ENCODE results near the gene PAX7.
"Not testable (repeated sequence)": the region's sequence is repeated elsewhere in the genome, so short reads cannot be mapped to it uniquely, and the experiment has no call there.

Gene PAX7

GRCh38 chr1:18734461-18735223 lies 104.0 kb downstream of the PAX7 start:
- no peak for DNase-seq

GRCh38 chr1:18735224-18735997 lies 104.8 kb downstream of the PAX7 start:
- DNase-seq: no peak

DNA sequence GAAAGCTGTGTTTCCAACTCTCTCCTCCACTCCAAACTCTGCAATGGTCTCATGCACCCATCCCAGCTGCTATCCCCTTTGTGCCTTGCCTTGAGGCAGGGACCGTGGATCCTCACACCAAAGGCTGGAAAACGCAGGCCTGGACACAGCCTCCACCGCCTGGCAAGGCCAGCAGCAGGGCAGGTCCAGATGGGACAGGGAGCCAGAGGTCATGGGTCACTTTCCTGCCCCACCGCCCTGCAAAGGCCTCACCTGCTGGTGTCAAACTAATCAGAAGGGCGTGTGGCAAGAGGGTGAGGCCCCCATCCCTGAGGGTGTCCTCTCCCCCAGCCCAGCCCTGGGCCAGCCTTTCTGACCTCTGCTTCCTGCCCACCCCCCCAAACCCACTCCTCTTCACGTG lies 106.3 kb downstream of the PAX7 start:
- no peak for DNase-seq

GRCh38 chr1:18738126-18738525 lies 107.5 kb downstream of the PAX7 start:
- DNase-seq: no peak

- DNase-seq: no peak
Observed at GRCh38 chr1:18738617-18739016, 108.0 kb downstream of the PAX7 start.

DNA sequence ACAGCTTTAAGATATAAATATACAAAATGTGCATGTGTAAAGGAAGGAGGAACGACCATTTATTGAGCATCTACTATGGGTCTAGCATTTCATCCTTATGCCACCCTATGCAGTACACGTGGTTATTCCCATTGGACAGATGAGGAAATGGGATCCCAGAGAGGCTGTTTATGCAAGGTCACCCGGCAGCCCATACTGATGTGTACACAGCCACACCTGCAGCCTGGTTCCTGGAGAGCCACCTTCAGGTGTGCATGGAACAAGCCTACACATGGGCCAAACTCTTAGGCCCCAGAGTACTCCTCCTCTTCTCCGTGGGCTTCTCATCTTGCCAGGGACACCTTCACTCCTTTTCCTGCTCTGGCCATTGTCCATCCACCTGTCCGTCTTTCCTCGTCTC lies 108.8 kb downstream of the PAX7 start:
- no peak for DNase-seq

DNA sequence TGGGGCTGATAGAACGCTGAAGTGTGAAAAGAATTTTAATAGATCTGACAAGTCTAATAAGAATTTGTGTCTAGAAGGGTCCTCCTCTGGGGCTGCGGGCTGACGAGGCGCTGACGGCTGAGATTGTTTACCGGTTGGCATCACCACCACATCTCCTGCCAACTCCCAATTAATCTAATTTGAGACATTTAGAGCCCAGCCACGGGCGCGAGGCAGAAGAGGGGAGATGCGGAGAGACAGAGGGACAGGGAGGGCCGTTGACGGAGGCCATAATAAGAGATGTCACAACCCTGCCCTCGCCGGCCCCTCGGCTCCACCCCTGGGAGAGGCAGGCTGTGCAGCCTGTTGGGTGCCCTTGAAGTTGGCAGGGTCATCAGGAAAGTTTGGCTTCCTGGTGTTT lies 109.3 kb downstream of the PAX7 start:
- no peak for DNase-seq

DNA sequence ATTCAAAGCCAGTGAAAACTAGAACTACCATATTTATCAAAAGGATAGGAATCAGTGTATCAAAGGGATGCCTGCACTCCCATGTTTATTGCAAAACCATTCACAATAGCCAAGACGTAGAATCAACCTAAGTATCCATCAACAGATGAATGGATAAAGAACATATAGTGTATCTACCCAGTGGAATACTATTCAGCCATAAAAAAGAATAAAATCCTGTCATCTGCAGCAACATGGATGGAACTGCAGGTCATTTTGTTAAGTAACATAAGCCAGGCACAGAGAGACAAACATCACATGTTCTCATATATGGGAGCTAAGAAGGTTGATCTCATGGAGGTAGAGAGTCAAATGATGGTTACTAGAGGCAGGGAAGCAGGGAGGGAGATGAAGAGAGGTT lies 110.0 kb downstream of the PAX7 start:
- no peak for DNase-seq

DNA sequence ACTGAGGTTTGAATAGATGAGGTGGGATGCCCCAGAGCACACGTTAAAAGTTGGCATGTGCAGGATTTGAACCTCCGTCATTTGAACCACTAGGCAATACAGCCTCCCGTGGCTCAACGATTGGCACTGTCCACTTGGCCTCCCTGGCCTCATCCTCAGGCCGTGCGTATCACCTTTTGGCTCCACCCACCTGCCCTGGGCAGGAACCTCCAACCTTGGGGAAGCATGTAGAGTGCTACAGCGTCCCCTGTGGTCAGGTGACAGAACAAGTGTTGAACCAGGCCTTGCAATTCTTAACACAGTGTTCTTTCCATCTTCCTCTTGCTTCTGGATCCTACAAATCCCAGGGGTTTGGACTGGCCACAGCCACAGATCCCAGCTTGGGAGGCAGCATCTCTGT lies 112.6 kb downstream of the PAX7 start:
- no peak for DNase-seq

DNA sequence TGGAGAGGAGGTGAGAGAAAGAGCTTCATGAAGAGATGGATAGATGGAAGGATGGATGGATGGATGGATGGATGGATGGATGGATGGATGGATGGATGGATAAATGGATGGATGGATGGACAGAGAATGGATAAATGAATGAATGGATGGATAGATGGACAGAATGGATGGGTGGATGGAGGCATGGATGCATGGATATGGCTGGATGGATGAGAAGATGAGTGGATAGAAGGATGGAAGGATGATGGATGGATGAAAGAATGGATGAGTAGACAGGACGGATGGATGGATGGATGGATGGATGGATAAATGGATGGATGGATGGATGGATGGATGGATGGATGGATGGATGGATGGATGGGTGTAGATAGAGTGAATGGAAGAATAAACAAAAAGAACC lies 113.7 kb downstream of the PAX7 start:
- not testable (repeated sequence) for DNase-seq

DNA sequence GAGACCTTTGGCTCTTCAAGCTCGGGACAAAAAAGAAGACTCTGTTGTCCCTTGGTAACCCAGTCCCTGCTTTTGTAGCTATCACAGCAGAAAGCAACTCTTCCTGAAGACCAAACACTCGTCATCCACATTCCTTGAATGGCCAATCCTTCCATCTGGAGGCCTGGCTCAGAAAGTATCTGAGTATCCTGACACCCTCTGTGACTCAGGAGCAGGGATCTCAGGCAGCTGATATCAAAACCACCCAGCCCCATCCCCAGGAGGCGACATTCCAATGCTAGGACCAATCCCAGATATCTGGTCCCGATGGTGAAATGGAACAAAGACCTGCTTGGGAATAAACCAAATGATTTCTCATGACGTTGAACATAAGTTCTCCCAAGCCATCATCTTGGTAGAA lies 116.3 kb downstream of the PAX7 start:
- DNase-seq: no peak

DNA sequence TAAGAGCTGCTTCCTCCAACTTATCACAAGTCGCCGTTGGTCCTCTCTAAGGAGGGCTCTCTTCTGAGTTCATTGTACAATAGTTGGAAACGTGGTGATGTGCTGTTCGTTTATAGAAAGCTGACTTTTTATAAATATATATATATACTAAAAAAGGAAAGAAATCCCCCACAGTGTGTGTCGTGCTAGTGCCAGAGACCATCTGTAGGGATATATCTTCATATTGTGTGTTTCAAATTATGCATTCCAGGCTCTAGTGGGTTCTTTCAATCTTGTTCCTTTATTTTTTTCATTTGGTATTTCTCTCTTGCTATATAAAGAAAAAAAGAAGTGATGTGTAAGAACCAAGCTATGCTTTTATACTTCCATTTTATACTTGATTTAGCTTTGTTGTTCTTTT lies 117.0 kb downstream of the PAX7 start:
- DNase-seq: no peak

GRCh38 chr1:18748435-18748834 lies 117.8 kb downstream of the PAX7 start:
- DNase-seq: no peak

DNA sequence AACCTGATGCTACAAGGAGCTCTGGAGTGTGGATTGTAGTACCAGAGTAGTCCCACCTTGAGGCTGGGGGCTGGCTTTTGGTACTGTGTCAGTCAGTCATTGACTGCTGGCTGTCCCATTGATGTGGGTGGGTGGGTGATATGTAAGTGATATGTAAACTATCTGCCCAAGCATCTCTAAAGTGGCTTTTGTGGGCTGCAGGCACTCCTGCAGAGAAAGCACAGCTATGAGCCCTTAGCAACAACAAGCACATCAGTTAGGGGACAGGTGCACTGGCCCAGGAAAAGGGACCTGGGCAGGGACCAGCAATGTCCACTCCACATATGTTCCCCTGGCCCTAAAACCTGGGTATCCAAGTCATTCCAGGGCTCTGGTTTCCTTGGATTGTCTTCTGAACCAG lies 118.9 kb downstream of the PAX7 start:
- no peak for DNase-seq

- no peak for DNase-seq
Observed at GRCh38 chr1:18750600-18750999, 120.0 kb downstream of the PAX7 start.

- no peak for DNase-seq
Observed at GRCh38 chr1:18751425-18751824, 120.8 kb downstream of the PAX7 start.

DNA sequence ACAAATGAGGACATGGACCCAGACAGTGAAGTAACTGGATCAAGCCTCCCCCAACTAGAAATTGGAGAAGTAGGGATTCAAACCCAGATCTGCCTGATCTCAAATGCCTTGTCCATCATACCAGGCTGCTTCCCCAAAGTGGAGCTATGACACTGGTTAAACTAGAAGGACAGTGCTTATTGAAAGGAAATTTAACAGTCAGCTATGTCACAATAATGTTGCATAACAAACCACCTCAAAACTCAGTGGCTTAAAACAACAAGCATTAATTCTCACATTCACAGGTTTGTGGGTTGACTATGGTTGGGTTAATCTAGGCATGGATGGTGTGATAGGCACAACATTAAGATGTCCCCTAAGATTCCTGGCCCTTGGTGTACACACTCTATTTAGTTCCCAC lies 121.8 kb downstream of the PAX7 start:
- DNase-seq: no peak

- no peak for DNase-seq
Observed at GRCh38 chr1:18760156-18760555, 129.5 kb downstream of the PAX7 start.

GRCh38 chr1:18761948-18762840 lies 131.5 kb downstream of the PAX7 start:
- no peak for DNase-seq

DNA sequence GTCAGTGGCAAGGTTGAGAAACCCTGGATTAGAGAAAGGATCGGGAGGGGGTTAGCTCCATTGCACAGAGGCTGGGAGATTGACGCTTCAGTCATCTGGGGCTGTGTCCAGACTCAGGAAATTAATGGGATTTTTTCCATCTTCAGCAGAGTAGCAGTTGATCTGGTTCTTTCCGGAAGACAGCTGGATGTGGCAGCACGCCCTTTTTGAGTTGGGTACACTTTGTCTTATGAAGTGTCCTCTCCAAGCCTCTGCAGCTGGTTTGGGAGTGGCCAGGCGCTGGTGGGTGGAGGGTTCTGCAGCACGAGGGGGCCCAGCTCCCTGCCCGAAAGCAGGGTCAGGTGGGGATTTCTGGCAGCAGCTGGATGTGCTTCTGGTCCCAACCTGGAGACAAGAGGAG lies 133.7 kb downstream of the PAX7 start:
- no peak for DNase-seq

DNA sequence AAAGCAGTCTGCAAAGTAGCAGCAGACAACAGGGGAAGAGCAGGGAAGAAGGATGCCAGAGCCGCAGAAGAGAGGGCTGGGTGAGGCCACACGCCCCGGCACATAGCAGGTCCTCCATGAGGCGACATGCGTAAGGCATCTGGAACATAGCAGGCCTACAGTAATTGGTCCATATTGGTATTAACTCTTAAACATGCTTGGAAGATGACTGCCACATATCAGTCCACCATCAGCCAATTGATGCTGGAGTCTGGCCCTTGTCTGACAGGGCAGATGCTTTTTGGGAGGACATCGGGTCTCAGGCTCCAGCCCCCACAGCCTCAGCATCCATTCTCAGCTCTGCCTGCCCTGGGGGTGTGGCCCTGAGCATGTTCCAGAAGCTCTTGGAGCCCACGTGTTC lies 135.1 kb downstream of the PAX7 start:
- no peak for DNase-seq

DNA sequence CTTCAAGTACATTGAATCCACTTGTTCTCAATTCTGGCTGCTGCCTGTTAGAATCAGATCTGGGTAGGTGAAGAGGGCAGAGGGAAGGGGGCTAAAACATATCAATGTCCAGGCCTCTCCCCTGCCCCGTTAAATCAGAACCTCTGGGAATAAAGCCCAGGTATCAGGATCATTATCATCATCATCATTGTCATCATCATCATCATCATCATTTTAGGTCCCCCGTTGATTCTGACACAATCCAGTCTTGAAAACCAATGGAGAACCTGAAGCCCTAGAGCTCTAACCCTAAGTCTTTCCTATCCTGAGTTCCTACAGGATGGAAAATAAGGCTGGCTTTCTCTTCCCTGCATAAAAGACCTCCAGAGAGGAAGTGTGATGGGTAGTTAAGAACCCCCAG lies 135.7 kb downstream of the PAX7 start:
- DNase-seq: no peak

DNA sequence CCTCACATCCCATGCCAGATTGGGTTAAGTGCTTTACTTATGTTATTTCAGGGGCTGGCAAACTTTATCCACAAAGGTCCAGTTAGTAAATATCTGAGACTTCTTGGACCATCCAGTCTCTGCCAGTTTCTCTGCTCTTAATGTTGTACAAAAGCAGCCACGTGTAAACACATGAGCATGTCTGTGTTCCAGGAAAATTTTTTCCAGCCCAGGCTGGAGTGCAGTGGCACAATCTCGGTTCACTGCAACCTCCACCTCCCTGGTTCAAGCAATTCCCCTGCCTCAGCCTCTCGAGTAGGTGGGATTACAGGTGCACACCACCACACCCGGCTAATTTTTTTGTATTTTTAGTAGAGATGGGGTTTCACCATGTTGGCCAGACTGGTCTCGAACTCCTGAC lies 136.9 kb downstream of the PAX7 start:
- DNase-seq: not testable (repeated sequence)

- DNase-seq: no peak
Observed at GRCh38 chr1:18768086-18768485, 137.4 kb downstream of the PAX7 start.

All from CD4-positive, alpha-beta T cell treated with Interleukin-15 for 1 hour (primary cell).